ENCODE measurements around the gene BEGAIN. TPM values are rescaled to one million over a fixed set of nuclear protein-coding genes. Genes with fewer than 3 reads are reported as not detected.
A peak's percentile ranks its signal among the peaks of the same experiment; 100 is the strongest.

BEGAIN gene, protein sequence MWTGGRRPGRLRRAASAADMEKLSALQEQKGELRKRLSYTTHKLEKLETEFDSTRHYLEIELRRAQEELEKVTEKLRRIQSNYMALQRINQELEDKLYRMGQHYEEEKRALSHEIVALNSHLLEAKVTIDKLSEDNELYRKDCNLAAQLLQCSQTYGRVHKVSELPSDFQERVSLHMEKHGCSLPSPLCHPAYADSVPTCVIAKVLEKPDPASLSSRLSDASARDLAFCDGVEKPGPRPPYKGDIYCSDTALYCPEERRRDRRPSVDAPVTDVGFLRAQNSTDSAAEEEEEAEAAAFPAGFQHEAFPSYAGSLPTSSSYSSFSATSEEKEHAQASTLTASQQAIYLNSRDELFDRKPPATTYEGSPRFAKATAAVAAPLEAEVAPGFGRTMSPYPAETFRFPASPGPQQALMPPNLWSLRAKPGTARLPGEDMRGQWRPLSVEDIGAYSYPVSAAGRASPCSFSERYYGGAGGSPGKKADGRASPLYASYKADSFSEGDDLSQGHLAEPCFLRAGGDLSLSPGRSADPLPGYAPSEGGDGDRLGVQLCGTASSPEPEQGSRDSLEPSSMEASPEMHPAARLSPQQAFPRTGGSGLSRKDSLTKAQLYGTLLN
- 1.3 and 3.3 TPM in 2 replicates for total RNA-seq (2014; rRNA removed; shearing (Covaris generic))

GRCh38 chr14:100587086-100587762, at the start of gene BEGAIN:
BEGAIN (minus strand) TSS chr14:100587417; CDS start chr14:100587290, 127 bp downstream.
- DNase-seq = peak; percentile 92
- Histone ChIP-seq H3K36me3 (replicated peaks; ENCODE audit: control insufficient read depth, insufficient read depth, low read length) (no peaks in the 10 kb centered on the region), H3K4me3 (ENCODE audit: insufficient read depth, low read depth, low read length) (peak within 1 kb of the TSS; percentile 52), H3K27me3 (ENCODE audit: control insufficient read depth, insufficient read depth, low read length) (peaks cover 39% of the 10 kb centered on the region)

GRCh38 chr14:100636559-100636958, 49.3 kb upstream of the BEGAIN start:
- Histone ChIP-seq H3K4me3 (ENCODE audit: insufficient read depth, low read depth, low read length) (no peak overlapping the region), H3K36me3 (replicated peaks; ENCODE audit: control insufficient read depth, insufficient read depth, low read length) (no peaks in the 10 kb centered on the region), H3K27me3 (ENCODE audit: control insufficient read depth, insufficient read depth, low read length) (no peaks in the 10 kb centered on the region)
- peak; percentile 40 for DNase-seq

DNA sequence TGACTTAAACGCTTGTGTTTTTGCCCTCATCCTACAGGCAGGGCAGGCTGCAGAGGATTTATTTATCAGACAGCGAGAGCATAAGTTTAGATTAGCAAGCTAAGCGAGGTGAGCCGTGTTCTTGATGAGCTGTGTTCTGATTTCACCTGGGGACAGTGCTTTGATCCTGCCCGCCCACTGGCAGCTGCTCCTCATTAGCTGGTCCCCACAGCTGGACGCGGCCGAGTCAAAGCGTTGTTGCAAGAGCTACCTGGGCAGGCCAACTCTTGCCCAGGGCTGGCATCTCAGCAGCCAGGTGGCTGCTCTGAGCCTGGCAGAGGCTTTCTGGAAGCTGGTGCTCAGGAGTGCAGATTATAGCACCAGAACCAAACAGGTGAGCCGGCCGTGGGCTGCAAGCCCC, 46.8 kb upstream of the BEGAIN start:
- Histone ChIP-seq H3K4me3 (ENCODE audit: insufficient read depth, low read depth, low read length) (no peak overlapping the region), H3K36me3 (replicated peaks; ENCODE audit: control insufficient read depth, insufficient read depth, low read length) (no peaks in the 10 kb centered on the region), H3K27me3 (ENCODE audit: control insufficient read depth, insufficient read depth, low read length) (no peaks in the 10 kb centered on the region)
- DNase-seq = peak; percentile 46

GRCh38 chr14:100633406-100633805, 46.2 kb upstream of the BEGAIN start:
- no peak overlapping the region for H3K4me3 ChIP-seq (ENCODE audit: insufficient read depth, low read depth, low read length)
- H3K27me3 ChIP-seq (ENCODE audit: control insufficient read depth, insufficient read depth, low read length) = no peaks in the 10 kb centered on the region
- peak; percentile 47 for DNase-seq
- H3K36me3 ChIP-seq (replicated peaks; ENCODE audit: control insufficient read depth, insufficient read depth, low read length) = no peaks in the 10 kb centered on the region

- Histone ChIP-seq H3K36me3 (replicated peaks; ENCODE audit: control insufficient read depth, insufficient read depth, low read length) (no peaks in the 10 kb centered on the region), H3K4me3 (ENCODE audit: insufficient read depth, low read depth, low read length) (no peak overlapping the region), H3K27me3 (ENCODE audit: control insufficient read depth, insufficient read depth, low read length) (no peaks in the 10 kb centered on the region)
- peak; percentile 28 for DNase-seq
Observed at GRCh38 chr14:100629696-100630095, 42.5 kb upstream of the BEGAIN start.

- no peaks in the 10 kb centered on the region for H3K36me3 ChIP-seq (replicated peaks; ENCODE audit: control insufficient read depth, insufficient read depth, low read length)
- no peaks in the 10 kb centered on the region for H3K27me3 ChIP-seq (ENCODE audit: control insufficient read depth, insufficient read depth, low read length)
- peak; percentile 34 for DNase-seq
- H3K4me3 ChIP-seq (ENCODE audit: insufficient read depth, low read depth, low read length) = no peak overlapping the region
Observed at GRCh38 chr14:100629098-100629497, 41.9 kb upstream of the BEGAIN start.

GRCh38 chr14:100628225-100628624, 41.0 kb upstream of the BEGAIN start:
- DNase-seq = no peak
- no peaks in the 10 kb centered on the region for H3K27me3 ChIP-seq (ENCODE audit: control insufficient read depth, insufficient read depth, low read length)
- no peak overlapping the region for H3K4me3 ChIP-seq (ENCODE audit: insufficient read depth, low read depth, low read length)
- H3K36me3 ChIP-seq (replicated peaks; ENCODE audit: control insufficient read depth, insufficient read depth, low read length) = no peaks in the 10 kb centered on the region

DNA sequence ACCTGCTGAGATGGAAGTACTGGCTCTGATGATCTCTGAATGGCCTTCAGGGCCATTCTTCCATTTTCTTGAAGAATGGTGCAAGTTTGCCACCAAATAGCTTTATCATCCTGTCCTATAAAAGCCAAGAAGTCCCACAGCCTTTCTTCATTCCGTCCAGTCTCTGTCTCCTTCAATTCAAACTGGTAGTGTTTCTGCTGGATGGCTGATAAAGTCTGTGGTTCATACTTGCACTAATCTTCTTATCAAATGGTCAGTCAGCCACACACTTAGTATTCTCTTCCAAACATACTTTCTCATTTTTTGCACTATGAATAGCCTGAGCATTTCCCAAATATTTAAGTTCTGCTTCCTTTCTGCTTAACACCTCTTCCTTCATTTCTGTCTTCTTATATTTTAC, 39.4 kb upstream of the BEGAIN start:
- Histone ChIP-seq H3K36me3 (replicated peaks; ENCODE audit: control insufficient read depth, insufficient read depth, low read length) (no peaks in the 10 kb centered on the region), H3K4me3 (ENCODE audit: insufficient read depth, low read depth, low read length) (no peak overlapping the region), H3K27me3 (ENCODE audit: control insufficient read depth, insufficient read depth, low read length) (no peaks in the 10 kb centered on the region)
- no peak for DNase-seq

GRCh38 chr14:100623961-100624360, 36.7 kb upstream of the BEGAIN start:
- no peak for DNase-seq
- H3K4me3 ChIP-seq (ENCODE audit: insufficient read depth, low read depth, low read length) = no peak overlapping the region
- H3K36me3 ChIP-seq (replicated peaks; ENCODE audit: control insufficient read depth, insufficient read depth, low read length) = no peaks in the 10 kb centered on the region
- H3K27me3 ChIP-seq (ENCODE audit: control insufficient read depth, insufficient read depth, low read length) = no peaks in the 10 kb centered on the region

DNA sequence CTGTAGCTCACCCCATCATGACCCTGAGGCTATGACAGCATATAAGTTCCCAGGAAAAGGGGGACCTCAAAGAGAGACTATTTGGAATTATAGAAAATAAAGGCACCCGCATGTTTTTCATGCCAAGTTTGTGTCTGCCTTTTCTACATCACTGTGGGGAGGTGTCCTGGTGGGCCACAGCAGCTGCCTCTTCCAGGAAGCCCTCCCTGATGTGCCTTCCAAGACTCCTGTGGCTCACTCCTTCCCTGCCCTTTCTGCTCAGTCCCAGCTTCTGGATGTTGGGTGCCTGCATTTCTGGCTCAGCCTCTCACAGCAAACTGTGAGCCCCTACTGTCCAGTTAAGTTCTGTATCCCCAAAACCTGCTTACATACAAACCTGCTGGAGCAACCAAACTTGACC, 36.3 kb upstream of the BEGAIN start:
- H3K36me3 ChIP-seq (replicated peaks; ENCODE audit: control insufficient read depth, insufficient read depth, low read length) = no peaks in the 10 kb centered on the region
- no peak overlapping the region for H3K4me3 ChIP-seq (ENCODE audit: insufficient read depth, low read depth, low read length)
- DNase-seq = no peak
- no peaks in the 10 kb centered on the region for H3K27me3 ChIP-seq (ENCODE audit: control insufficient read depth, insufficient read depth, low read length)

DNA sequence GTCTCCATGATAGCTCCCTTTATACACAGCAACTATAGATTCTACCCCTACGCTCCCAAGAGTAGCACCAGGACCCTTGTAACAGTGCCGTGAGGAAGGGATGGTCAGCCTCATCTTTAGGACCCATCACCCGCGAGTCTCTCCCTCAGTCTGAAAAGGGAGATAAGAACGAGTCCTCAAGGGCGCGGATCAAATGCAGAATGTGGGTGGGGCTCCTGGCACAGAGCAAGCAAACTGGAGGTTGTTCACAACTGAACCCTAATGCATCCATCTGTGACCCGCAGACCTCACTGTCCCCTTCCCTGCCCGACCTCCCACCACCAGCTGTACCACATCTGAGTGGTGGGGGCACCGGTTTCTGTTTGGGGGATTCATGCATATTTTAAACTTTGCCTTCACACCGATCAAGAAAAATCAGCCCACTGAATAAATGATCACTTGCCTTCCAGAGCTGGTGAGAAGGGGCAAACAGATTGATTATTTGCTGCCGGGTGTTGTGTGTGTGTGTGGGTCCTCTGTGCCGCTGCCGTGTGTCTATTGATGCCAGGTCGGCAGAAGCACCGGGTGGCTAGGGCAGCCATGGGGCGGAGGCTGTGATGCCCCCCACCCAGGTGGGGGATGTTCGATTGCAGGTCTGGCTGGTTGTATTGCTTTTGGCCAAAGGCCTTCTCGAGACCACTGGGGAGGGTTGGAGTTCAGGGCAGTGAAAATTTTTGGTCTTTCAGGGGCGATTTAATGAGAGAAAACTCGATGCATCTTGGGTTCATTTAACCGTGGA, 35.7 kb upstream of the BEGAIN start:
- DNase-seq = peak; percentile 22
- Histone ChIP-seq H3K36me3 (replicated peaks; ENCODE audit: control insufficient read depth, insufficient read depth, low read length) (no peaks in the 10 kb centered on the region), H3K4me3 (ENCODE audit: insufficient read depth, low read depth, low read length) (no peak overlapping the region), H3K27me3 (ENCODE audit: control insufficient read depth, insufficient read depth, low read length) (no peaks in the 10 kb centered on the region)

GRCh38 chr14:100622224-100622623, 35.0 kb upstream of the BEGAIN start:
- H3K36me3 ChIP-seq (replicated peaks; ENCODE audit: control insufficient read depth, insufficient read depth, low read length) = no peaks in the 10 kb centered on the region
- no peak overlapping the region for H3K4me3 ChIP-seq (ENCODE audit: insufficient read depth, low read depth, low read length)
- DNase-seq = peak; percentile 37
- H3K27me3 ChIP-seq (ENCODE audit: control insufficient read depth, insufficient read depth, low read length) = no peaks in the 10 kb centered on the region

DNA sequence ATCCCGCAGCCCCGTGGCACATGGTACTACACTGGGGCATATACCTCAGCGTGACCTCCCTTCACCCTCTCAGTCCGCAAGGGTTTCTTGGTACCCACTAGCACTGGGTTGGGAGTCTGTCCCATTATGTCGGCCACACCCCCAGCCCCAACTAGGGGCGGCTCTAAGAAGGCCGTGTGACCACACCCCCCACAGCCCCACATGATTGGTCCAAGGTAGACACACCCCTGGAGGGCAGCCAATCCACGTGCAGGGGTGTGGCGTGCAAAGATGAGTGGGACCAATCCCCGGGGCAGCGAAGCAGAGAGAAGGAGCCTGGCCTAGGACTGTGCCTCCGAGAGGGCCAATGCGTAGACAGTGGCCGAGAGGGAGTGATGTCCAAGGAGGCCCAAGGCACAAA, 34.6 kb upstream of the BEGAIN start:
- H3K36me3 ChIP-seq (replicated peaks; ENCODE audit: control insufficient read depth, insufficient read depth, low read length) = no peaks in the 10 kb centered on the region
- DNase-seq = peak; percentile 86
- H3K27me3 ChIP-seq (ENCODE audit: control insufficient read depth, insufficient read depth, low read length) = no peaks in the 10 kb centered on the region
- no peak overlapping the region for H3K4me3 ChIP-seq (ENCODE audit: insufficient read depth, low read depth, low read length)
